Muscle of arm (tissue), 14 donors: ENCODE results near the gene GTPBP1. TPM values are rescaled to one million over a fixed set of nuclear protein-coding genes. Genes with fewer than 3 reads are reported as not detected.
A peak's percentile ranks its signal among the peaks of the same experiment; 100 is the strongest.

ENCODE experiments used
- DNase-seq: peaks from one replicate; pipeline ENCODE4 v3.0.0-alpha.2; 2013
- long read RNA-seq, 11 donors: transcript quantifications; one replicate each; lab custom pipeline, GENCODE V29; 2026
- polyA plus RNA-seq, 12 donors: library from polyadenylated mRNA; unstranded; fragments of 120-200 nt; gene quantifications; one replicate each; pipeline ENCODE4 v1.2.1, GENCODE V29; 2013; ENCODE audit not compliant: insufficient read length in 12 of 12

The GTPBP1 gene
- polyA plus RNA-seq = 10 to 100 TPM in 11 of 12 donors, not detected in 1; 26.1 to 46.2 (median 35.0) TPM
- long read RNA-seq, donor 1, full-length matches to known transcripts = 7 of 32 reads
- long read RNA-seq, donor 1, partial matches to known transcripts = 12 of 32 reads
- long read RNA-seq, donor 1, other reads (novel, unspliced or antisense) = 13 of 32 reads
- long read RNA-seq, donor 2, full-length matches to known transcripts = 3 of 3 reads
- long read RNA-seq, donor 2, partial matches to known transcripts = 0 of 3 reads
- long read RNA-seq, donor 2, other reads (novel, unspliced or antisense) = 0 of 3 reads
- long read RNA-seq, donor 3, full-length matches to known transcripts = 5 of 10 reads
- long read RNA-seq, donor 3, partial matches to known transcripts = 5 of 10 reads
- long read RNA-seq, donor 3, other reads (novel, unspliced or antisense) = 0 of 10 reads
- long read RNA-seq, donor 4, full-length matches to known transcripts = 2 of 2 reads
- long read RNA-seq, donor 4, partial matches to known transcripts = 0 of 2 reads
- long read RNA-seq, donor 4, other reads (novel, unspliced or antisense) = 0 of 2 reads
- long read RNA-seq, donor 5, full-length matches to known transcripts = 3 of 23 reads
- long read RNA-seq, donor 5, partial matches to known transcripts = 20 of 23 reads
- long read RNA-seq, donor 5, other reads (novel, unspliced or antisense) = 0 of 23 reads
- long read RNA-seq, donor 6, full-length matches to known transcripts = 3 of 3 reads
- long read RNA-seq, donor 6, partial matches to known transcripts = 0 of 3 reads
- long read RNA-seq, donor 6, other reads (novel, unspliced or antisense) = 0 of 3 reads
- long read RNA-seq, donor 7 = 0 reads
- long read RNA-seq, donor 8, full-length matches to known transcripts = 7 of 16 reads
- long read RNA-seq, donor 8, partial matches to known transcripts = 9 of 16 reads
- long read RNA-seq, donor 8, other reads (novel, unspliced or antisense) = 0 of 16 reads
- long read RNA-seq, donor 9, full-length matches to known transcripts = 5 of 5 reads
- long read RNA-seq, donor 9, partial matches to known transcripts = 0 of 5 reads
- long read RNA-seq, donor 9, other reads (novel, unspliced or antisense) = 0 of 5 reads
- long read RNA-seq, donor 10, full-length matches to known transcripts = 5 of 5 reads
- long read RNA-seq, donor 10, partial matches to known transcripts = 0 of 5 reads
- long read RNA-seq, donor 10, other reads (novel, unspliced or antisense) = 0 of 5 reads
- long read RNA-seq, donor 11, full-length matches to known transcripts = 9 of 14 reads
- long read RNA-seq, donor 11, partial matches to known transcripts = 5 of 14 reads
- long read RNA-seq, donor 11, other reads (novel, unspliced or antisense) = 0 of 14 reads

GRCh38 chr22:38705235-38706100, at the start of gene GTPBP1:
GTPBP1 (plus strand) TSS chr22:38705944; CDS start chr22:38705956, 12 bp downstream.
- DNase-seq = peak; percentile 100

GRCh38 chr22:38656256-38657044, 49.3 kb upstream of the GTPBP1 start, which contains the start of the genes CBY1 and FAM227A:
CBY1 (plus strand) TSS chr22:38656638; CDS start chr22:38668055, 11,417 bp downstream.
FAM227A (minus strand) TSS chr22:38656392; CDS start chr22:38650168, 6,224 bp downstream.
- DNase-seq = peak; percentile 94

GRCh38 chr22:38657045-38657909, 48.5 kb upstream of the GTPBP1 start:
- no peak for DNase-seq

GRCh38 chr22:38674888-38675287, 30.9 kb upstream of the GTPBP1 start:
- DNase-seq = no peak

GRCh38 chr22:38675833-38676232, 29.9 kb upstream of the GTPBP1 start:
- DNase-seq = no peak

GRCh38 chr22:38681582-38682335, 24.0 kb upstream of the GTPBP1 start, which contains the start of gene TOMM22:
TOMM22 (plus strand) TSS chr22:38681957; CDS start chr22:38681979, 22 bp downstream.
- peak; percentile 89 for DNase-seq

GRCh38 chr22:38684895-38685294, 20.8 kb upstream of the GTPBP1 start:
- DNase-seq = no peak

GRCh38 chr22:38685761-38686160, 20.0 kb upstream of the GTPBP1 start:
- DNase-seq = no peak

- no peak for DNase-seq
These were observed 16.1 kb upstream of the GTPBP1 start for GRCh38 chr22:38689651-38690050.

- no peak for DNase-seq
These were observed 11.7 kb upstream of the GTPBP1 start for GRCh38 chr22:38694049-38694448.

- no peak for DNase-seq
These were observed 10.8 kb upstream of the GTPBP1 start for GRCh38 chr22:38694940-38695339.

- no peak for DNase-seq
These were observed 8.9 kb upstream of the GTPBP1 start for GRCh38 chr22:38696606-38697424.

GRCh38 chr22:38697425-38698089, 8.2 kb upstream of the GTPBP1 start:
- no peak for DNase-seq

GRCh38 chr22:38698407-38699094, 7.2 kb upstream of the GTPBP1 start:
- DNase-seq = no peak

- DNase-seq = no peak
These were observed 6.6 kb upstream of the GTPBP1 start for GRCh38 chr22:38699143-38699542.
